Measurements from ENCODE around the gene OSER1.

The OSER1 gene

DNA sequence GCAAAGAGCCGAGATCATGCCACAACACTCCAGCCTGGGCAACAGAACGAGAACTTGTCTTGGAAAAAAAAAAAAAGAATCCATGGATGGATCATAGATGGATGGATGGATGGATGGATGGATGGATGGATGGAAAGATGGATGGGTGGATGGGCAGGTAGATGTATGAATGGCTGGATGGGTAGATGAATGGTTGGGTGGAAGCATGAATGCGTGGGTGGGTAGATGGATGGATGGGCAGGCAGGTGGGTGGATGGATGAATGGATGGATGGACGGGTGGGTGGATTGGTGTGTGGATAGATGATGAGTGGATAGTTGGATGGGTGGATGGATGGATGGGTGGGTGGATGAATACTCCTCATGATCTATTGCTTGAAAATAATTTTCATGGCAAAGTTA is 25.0 kb downstream of the OSER1 start (continued):
- TF ChIP-seq ZFHX2 (tag by site-specific recombination; conservative IDR thresholded peaks at IDR 0.05) (peak; percentile 96), ZNF366 (tag by site-specific recombination; conservative IDR thresholded peaks at IDR 0.05) (peak; percentile 92), ZNF157 (tag by site-specific recombination; IDR thresholded peaks at IDR 0.05) (no peak), BCL11A (tag by site-specific recombination; IDR thresholded peaks at IDR 0.05; ENCODE audit: low read depth) (no peak), EGR2 (tag by site-specific recombination; IDR thresholded peaks at IDR 0.05; ENCODE audit: low read depth) (peak; percentile 99), ZNF112 (tag by site-specific recombination; IDR thresholded peaks at IDR 0.05) (no peak), ZNF2 (tag by site-specific recombination; IDR thresholded peaks at IDR 0.05) (no peak), ZNF292 (tag by site-specific recombination; IDR thresholded peaks at IDR 0.05; ENCODE audit: borderline replicate concordance, low read depth) (no peak), ZNF16 (tag by site-specific recombination; IDR thresholded peaks at IDR 0.05; ENCODE audit: low read depth) (no peak), YY1 (tag by site-specific recombination; IDR thresholded peaks at IDR 0.05) (no peak)
- TF ChIP-seq, protein P1, sequence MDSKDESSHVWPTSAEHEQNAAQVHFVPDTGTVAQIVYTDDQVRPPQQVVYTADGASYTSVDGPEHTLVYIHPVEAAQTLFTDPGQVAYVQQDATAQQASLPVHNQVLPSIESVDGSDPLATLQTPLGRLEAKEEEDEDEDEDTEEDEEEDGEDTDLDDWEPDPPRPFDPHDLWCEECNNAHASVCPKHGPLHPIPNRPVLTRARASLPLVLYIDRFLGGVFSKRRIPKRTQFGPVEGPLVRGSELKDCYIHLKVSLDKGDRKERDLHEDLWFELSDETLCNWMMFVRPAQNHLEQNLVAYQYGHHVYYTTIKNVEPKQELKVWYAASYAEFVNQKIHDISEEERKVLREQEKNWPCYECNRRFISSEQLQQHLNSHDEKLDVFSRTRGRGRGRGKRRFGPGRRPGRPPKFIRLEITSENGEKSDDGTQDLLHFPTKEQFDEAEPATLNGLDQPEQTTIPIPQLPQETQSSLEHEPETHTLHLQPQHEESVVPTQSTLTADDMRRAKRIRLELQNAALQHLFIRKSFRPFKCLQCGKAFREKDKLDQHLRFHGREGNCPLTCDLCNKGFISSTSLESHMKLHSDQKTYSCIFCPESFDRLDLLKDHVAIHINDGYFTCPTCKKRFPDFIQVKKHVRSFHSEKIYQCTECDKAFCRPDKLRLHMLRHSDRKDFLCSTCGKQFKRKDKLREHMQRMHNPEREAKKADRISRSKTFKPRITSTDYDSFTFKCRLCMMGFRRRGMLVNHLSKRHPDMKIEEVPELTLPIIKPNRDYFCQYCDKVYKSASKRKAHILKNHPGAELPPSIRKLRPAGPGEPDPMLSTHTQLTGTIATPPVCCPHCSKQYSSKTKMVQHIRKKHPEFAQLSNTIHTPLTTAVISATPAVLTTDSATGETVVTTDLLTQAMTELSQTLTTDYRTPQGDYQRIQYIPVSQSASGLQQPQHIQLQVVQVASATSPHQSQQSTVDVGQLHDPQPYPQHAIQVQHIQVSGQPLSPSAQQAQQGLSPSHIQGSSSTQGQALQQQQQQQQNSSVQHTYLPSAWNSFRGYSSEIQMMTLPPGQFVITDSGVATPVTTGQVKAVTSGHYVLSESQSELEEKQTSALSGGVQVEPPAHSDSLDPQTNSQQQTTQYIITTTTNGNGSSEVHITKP (tag by site-specific recombination; IDR thresholded peaks at IDR 0.05) = no peak
- TF ChIP-seq, protein P2, sequence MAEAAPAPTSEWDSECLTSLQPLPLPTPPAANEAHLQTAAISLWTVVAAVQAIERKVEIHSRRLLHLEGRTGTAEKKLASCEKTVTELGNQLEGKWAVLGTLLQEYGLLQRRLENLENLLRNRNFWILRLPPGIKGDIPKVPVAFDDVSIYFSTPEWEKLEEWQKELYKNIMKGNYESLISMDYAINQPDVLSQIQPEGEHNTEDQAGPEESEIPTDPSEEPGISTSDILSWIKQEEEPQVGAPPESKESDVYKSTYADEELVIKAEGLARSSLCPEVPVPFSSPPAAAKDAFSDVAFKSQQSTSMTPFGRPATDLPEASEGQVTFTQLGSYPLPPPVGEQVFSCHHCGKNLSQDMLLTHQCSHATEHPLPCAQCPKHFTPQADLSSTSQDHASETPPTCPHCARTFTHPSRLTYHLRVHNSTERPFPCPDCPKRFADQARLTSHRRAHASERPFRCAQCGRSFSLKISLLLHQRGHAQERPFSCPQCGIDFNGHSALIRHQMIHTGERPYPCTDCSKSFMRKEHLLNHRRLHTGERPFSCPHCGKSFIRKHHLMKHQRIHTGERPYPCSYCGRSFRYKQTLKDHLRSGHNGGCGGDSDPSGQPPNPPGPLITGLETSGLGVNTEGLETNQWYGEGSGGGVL (tag by site-specific recombination; IDR thresholded peaks at IDR 0.05) = no peak
- TF ChIP-seq, protein P3, sequence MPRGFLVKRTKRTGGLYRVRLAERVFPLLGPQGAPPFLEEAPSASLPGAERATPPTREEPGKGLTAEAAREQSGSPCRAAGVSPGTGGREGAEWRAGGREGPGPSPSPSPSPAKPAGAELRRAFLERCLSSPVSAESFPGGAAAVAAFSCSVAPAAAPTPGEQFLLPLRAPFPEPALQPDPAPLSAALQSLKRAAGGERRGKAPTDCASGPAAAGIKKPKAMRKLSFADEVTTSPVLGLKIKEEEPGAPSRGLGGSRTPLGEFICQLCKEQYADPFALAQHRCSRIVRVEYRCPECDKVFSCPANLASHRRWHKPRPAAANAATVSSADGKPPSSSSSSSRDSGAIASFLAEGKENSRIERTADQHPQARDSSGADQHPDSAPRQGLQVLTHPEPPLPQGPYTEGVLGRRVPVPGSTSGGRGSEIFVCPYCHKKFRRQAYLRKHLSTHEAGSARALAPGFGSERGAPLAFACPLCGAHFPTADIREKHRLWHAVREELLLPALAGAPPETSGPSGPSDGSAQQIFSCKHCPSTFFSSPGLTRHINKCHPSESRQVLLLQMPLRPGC (tag by site-specific recombination; IDR thresholded peaks at IDR 0.05) = no peak

DNA sequence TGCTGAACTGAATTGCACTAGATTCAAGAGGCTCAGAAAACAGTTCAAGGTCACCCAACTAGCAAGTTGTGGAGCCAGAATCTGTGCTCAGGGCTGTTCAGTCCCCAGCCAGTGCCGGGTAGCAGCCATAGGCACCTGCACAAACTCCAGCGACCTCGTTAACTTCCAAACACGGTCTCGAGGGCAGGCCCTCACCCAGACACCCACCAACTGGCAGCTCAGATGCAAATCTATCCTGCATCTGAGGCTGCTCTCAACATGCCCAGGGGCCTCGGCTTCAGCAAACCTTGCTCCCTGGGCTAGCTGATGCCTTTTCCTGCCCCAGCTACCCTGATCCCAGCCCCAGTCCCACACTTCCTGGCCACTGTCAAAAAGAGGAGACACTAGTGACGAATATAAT is 27.3 kb downstream of the OSER1 start:
- Histone ChIP-seq H3K4me1 (ENCODE audit: control insufficient read depth, insufficient read depth, low read length) (peaks cover 6% of the 10 kb centered on the region), H3K9me3 (ENCODE audit: control insufficient read depth, insufficient read depth, low read depth, low read length) (no peaks in the 10 kb centered on the region), H3K27ac (ENCODE audit: extremely low read depth, low read depth, low read length) (no peak overlapping the region), H3K4me3 (ENCODE audit: low read depth, low read length) (no peak overlapping the region), H3K36me3 (ENCODE audit: control insufficient read depth in 2 of 2, insufficient read depth in 1 of 2, low read length in 2 of 2) (no peaks in the 10 kb centered on the region)
- ChIA-PET CTCF (interaction anchor here (1.0 to 1.2 kb wide), 2 partner anchors 8 to 66 kb away, joined by 4 to 5 read pairs; no protein-coding TSS in a partner anchor), POLR2A (no interaction called here)
- TF ChIP-seq ZNF623 (tag by site-specific recombination; IDR thresholded peaks at IDR 0.05) (no peak), ZNF266 (tag by site-specific recombination; IDR thresholded peaks at IDR 0.05; ENCODE audit: low read depth) (no peak), ZNF121 (tag by site-specific recombination; IDR thresholded peaks at IDR 0.05) (no peak), ZNF132 (tag by site-specific recombination; IDR thresholded peaks at IDR 0.05; ENCODE audit: borderline replicate concordance) (no peak), ZBTB20 (tag by site-specific recombination; IDR thresholded peaks at IDR 0.05) (no peak), ZNF48 (tag by site-specific recombination; IDR thresholded peaks at IDR 0.05) (no peak), ZNF777 (tag by site-specific recombination; IDR thresholded peaks at IDR 0.05; ENCODE audit: borderline replicate concordance) (no peak), MEIS1 (CRISPR knock-in tag; IDR thresholded peaks at IDR 0.05; ENCODE audit: borderline replicate concordance) (no peak), MYNN (tag by site-specific recombination; IDR thresholded peaks at IDR 0.05; ENCODE audit: borderline replicate concordance) (no peak), ZBTB17 (tag by site-specific recombination; IDR thresholded peaks at IDR 0.05) (no peak), ZSCAN30 (tag by site-specific recombination; IDR thresholded peaks at IDR 0.05) (no peak)
- TF ChIP-seq, protein P4, sequence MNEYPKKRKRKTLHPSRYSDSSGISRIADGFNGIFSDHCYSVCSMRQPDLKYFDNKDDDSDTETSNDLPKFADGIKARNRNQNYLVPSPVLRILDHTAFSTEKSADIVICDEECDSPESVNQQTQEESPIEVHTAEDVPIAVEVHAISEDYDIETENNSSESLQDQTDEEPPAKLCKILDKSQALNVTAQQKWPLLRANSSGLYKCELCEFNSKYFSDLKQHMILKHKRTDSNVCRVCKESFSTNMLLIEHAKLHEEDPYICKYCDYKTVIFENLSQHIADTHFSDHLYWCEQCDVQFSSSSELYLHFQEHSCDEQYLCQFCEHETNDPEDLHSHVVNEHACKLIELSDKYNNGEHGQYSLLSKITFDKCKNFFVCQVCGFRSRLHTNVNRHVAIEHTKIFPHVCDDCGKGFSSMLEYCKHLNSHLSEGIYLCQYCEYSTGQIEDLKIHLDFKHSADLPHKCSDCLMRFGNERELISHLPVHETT (tag by site-specific recombination; IDR thresholded peaks at IDR 0.05) = no peak
- TF ChIP-seq, protein P5, sequence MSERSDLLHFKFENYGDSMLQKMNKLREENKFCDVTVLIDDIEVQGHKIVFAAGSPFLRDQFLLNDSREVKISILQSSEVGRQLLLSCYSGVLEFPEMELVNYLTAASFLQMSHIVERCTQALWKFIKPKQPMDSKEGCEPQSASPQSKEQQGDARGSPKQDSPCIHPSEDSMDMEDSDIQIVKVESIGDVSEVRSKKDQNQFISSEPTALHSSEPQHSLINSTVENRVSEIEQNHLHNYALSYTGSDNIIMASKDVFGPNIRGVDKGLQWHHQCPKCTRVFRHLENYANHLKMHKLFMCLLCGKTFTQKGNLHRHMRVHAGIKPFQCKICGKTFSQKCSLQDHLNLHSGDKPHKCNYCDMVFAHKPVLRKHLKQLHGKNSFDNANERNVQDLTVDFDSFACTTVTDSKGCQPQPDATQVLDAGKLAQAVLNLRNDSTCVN (tag by site-specific recombination; optimal IDR thresholded peaks at IDR 0.05) = no peak
- TF ChIP-seq, protein P6, sequence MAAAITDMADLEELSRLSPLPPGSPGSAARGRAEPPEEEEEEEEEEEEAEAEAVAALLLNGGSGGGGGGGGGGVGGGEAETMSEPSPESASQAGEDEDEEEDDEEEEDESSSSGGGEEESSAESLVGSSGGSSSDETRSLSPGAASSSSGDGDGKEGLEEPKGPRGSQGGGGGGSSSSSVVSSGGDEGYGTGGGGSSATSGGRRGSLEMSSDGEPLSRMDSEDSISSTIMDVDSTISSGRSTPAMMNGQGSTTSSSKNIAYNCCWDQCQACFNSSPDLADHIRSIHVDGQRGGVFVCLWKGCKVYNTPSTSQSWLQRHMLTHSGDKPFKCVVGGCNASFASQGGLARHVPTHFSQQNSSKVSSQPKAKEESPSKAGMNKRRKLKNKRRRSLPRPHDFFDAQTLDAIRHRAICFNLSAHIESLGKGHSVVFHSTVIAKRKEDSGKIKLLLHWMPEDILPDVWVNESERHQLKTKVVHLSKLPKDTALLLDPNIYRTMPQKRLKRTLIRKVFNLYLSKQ (tag by site-specific recombination; IDR thresholded peaks at IDR 0.05; ENCODE audit: borderline replicate concordance) = no peak

All from HEK293 (cell line).